Gastroesophageal sphincter (tissue), 3 donors: ENCODE results near the gene MAFG.

Experiments
- CTCF ChIP-seq, 4 experiments: fragments of 200-600 bp in 2 of 4; fragments of 450-650 bp in 2 of 4; sonication (generic) in 1 of 4; IDR thresholded peaks; one replicate each; pipeline ENCODE4 v1.5.1; 2017 to 2019; ENCODE audit warnings: antibody characterized with exemption in 4 of 4, mild to moderate bottlenecking in 2 of 4, moderate library complexity in 2 of 4
- POLR2A ChIP-seq, 2 donors: fragments of 450-650 bp; IDR thresholded peaks; one replicate each; pipeline ENCODE4 v1.6.1; 2017; ENCODE audit warnings: antibody characterized with exemption in 2 of 2, mild to moderate bottlenecking in 2 of 2, moderate library complexity in 1 of 2

- no peak for TF ChIP-seq POLR2A (IDR thresholded peaks at IDR 0.05)
- TF ChIP-seq CTCF (IDR thresholded peaks at IDR 0.05), result no peak
Observed at GRCh38 chr17:81889602-81890001, 37.9 kb downstream of the MAFG start.
